Mucosa of stomach (tissue), 1 donor: ENCODE data around the gene PRCD.
A peak's percentile ranks its signal among the peaks of the same experiment; 100 is the strongest.

Source experiments
- H3K27me3 ChIP-seq: one replicate; pipeline ENCODE4 v1.7.0; 2013; ENCODE audit warnings: mild to moderate bottlenecking, low read length; ENCODE audit not compliant: control insufficient read depth, insufficient read depth
- H3K36me3 ChIP-seq: one replicate; pipeline ENCODE4 v1.7.0; 2013; ENCODE audit warnings: low read length; ENCODE audit not compliant: control insufficient read depth, insufficient read depth
- H3K4me1 ChIP-seq: one replicate; pipeline ENCODE4 v1.7.0; 2013; ENCODE audit warnings: mild to moderate bottlenecking, low read length; ENCODE audit not compliant: control insufficient read depth, insufficient read depth
- H3K4me3 ChIP-seq: one replicate; pipeline ENCODE4 v1.7.0; 2013; ENCODE audit warnings: low read length
- H3K9ac ChIP-seq: one replicate; pipeline ENCODE4 v1.7.0; 2013; ENCODE audit warnings: mild to moderate bottlenecking, low read length, moderate library complexity
- H3K9me3 ChIP-seq: one replicate; pipeline ENCODE4 v1.7.0; 2013; ENCODE audit warnings: mild to moderate bottlenecking, low read length, moderate library complexity; ENCODE audit not compliant: control insufficient read depth
- donor health status: Pancreatic carcinoma.

The PRCD gene

GRCh38 chr17:76577876-76578275, 38.0 kb downstream of the PRCD start:
- Histone ChIP-seq H3K4me3 (no peak overlapping the region), H3K9ac (no peak overlapping the region), H3K36me3 (no peaks in the 10 kb centered on the region), H3K9me3 (no peaks in the 10 kb centered on the region), H3K4me1 (peaks cover 17% of the 10 kb centered on the region), H3K27me3 (no peaks in the 10 kb centered on the region)

- Histone ChIP-seq H3K4me1 (peaks cover 17% of the 10 kb centered on the region), H3K9me3 (no peaks in the 10 kb centered on the region), H3K9ac (no peak overlapping the region), H3K27me3 (no peaks in the 10 kb centered on the region), H3K4me3 (no peak overlapping the region), H3K36me3 (no peaks in the 10 kb centered on the region)
These were observed 38.5 kb downstream of the PRCD start for GRCh38 chr17:76578376-76578775.

GRCh38 chr17:76579281-76579680, 39.4 kb downstream of the PRCD start:
- Histone ChIP-seq H3K4me3 (no peak overlapping the region), H3K27me3 (no peaks in the 10 kb centered on the region), H3K4me1 (peaks cover 17% of the 10 kb centered on the region), H3K36me3 (no peaks in the 10 kb centered on the region), H3K9me3 (no peaks in the 10 kb centered on the region), H3K9ac (no peak overlapping the region)

GRCh38 chr17:76581515-76581914, 41.7 kb downstream of the PRCD start:
- Histone ChIP-seq H3K4me1 (peaks cover 21% of the 10 kb centered on the region), H3K36me3 (no peaks in the 10 kb centered on the region), H3K9me3 (no peaks in the 10 kb centered on the region), H3K27me3 (no peaks in the 10 kb centered on the region), H3K4me3 (no peak overlapping the region), H3K9ac (no peak overlapping the region)

- peaks cover 10% of the 10 kb centered on the region for H3K27me3 ChIP-seq
- H3K36me3 ChIP-seq, result no peaks in the 10 kb centered on the region
- no peak overlapping the region for H3K9ac ChIP-seq
- no peak overlapping the region for H3K4me3 ChIP-seq
- H3K9me3 ChIP-seq, result no peaks in the 10 kb centered on the region
- H3K4me1 ChIP-seq, result peaks cover 23% of the 10 kb centered on the region
These were observed 42.8 kb downstream of the PRCD start for GRCh38 chr17:76582660-76583059.

- Histone ChIP-seq H3K4me3 (peak overlapping the region; percentile 77), H3K9ac (peak overlapping the region; percentile 82), H3K36me3 (no peaks in the 10 kb centered on the region), H3K27me3 (peaks cover 21% of the 10 kb centered on the region), H3K9me3 (no peaks in the 10 kb centered on the region), H3K4me1 (peaks cover 10% of the 10 kb centered on the region)
These were observed 44.7 kb downstream of the PRCD start for GRCh38 chr17:76584427-76585032.

- peak overlapping the region; percentile 82 for H3K9ac ChIP-seq
- H3K4me3 ChIP-seq, result peak overlapping the region; percentile 77
- peaks cover 21% of the 10 kb centered on the region for H3K27me3 ChIP-seq
- H3K9me3 ChIP-seq, result no peaks in the 10 kb centered on the region
- peaks cover 10% of the 10 kb centered on the region for H3K4me1 ChIP-seq
- H3K36me3 ChIP-seq, result no peaks in the 10 kb centered on the region
These were observed 45.3 kb downstream of the PRCD start for GRCh38 chr17:76585033-76585648.

- Histone ChIP-seq H3K9ac (peak within 1 kb of the TSS; percentile 82), H3K9me3 (no peaks in the 10 kb centered on the region), H3K27me3 (peaks cover 21% of the 10 kb centered on the region), H3K4me3 (peak within 1 kb of the TSS; percentile 77), H3K36me3 (no peaks in the 10 kb centered on the region), H3K4me1 (peaks cover 10% of the 10 kb centered on the region)
These were observed 46.1 kb downstream of the PRCD start, which contains the start of gene ST6GALNAC2 for GRCh38 chr17:76585649-76586593. Gene ST6GALNAC2, minus strand, starts transcription at chr17:76585860. Its CDS starts 52 bp downstream, at chr17:76585808.

GRCh38 chr17:76586741-76587487, 47.1 kb downstream of the PRCD start:
- H3K27me3 ChIP-seq, result peaks cover 21% of the 10 kb centered on the region
- H3K4me1 ChIP-seq, result peaks cover 10% of the 10 kb centered on the region
- no peaks in the 10 kb centered on the region for H3K9me3 ChIP-seq
- no peak overlapping the region for H3K4me3 ChIP-seq
- no peaks in the 10 kb centered on the region for H3K36me3 ChIP-seq
- no peak overlapping the region for H3K9ac ChIP-seq

- peaks cover 21% of the 10 kb centered on the region for H3K27me3 ChIP-seq
- no peaks in the 10 kb centered on the region for H3K9me3 ChIP-seq
- no peaks in the 10 kb centered on the region for H3K36me3 ChIP-seq
- no peak overlapping the region for H3K9ac ChIP-seq
- no peak overlapping the region for H3K4me3 ChIP-seq
- H3K4me1 ChIP-seq, result peaks cover 10% of the 10 kb centered on the region
These were observed 48.3 kb downstream of the PRCD start for GRCh38 chr17:76588182-76588581.

GRCh38 chr17:76593384-76593826, 53.6 kb downstream of the PRCD start:
- no peaks in the 10 kb centered on the region for H3K9me3 ChIP-seq
- H3K9ac ChIP-seq, result no peak overlapping the region
- peaks cover 4% of the 10 kb centered on the region for H3K27me3 ChIP-seq
- H3K4me1 ChIP-seq, result peaks cover 15% of the 10 kb centered on the region
- H3K4me3 ChIP-seq, result no peak overlapping the region
- H3K36me3 ChIP-seq, result no peaks in the 10 kb centered on the region
